Endothelial cell of umbilical vein (primary cell): ENCODE results near the gene C1QL2. TPM values are rescaled to one million over a fixed set of nuclear protein-coding genes. Genes with fewer than 3 reads are reported as not detected.

Source experiments
- BruUV-seq: library from RNA; stranded (reverse); fragments of 400-500 nt; replicated peaks from 2 replicates; lab custom pipeline; 2021; lab: Mats Ljungman, UMichigan
- CTCF ChIA-PET: fragments of 300-600, 350-600 bp; sonication (Branson Sonifier 250); formaldehyde crosslinking; loops from one replicate; lab custom pipeline; 2021; ENCODE audit warnings: antibody characterized with exemption, inconsistent platforms; lab: Charles Lee
- POLR2A ChIA-PET: fragments of 300-600, 350-600 bp; sonication (Branson Sonifier 250); formaldehyde crosslinking; loops from one replicate; lab custom pipeline; 2021; ENCODE audit warnings: antibody characterized with exemption, inconsistent platforms; lab: Charles Lee
- DNase-seq: peaks from one replicate; pipeline ENCODE4 v3.0.0-alpha.2; 2011; ENCODE audit warnings: low read depth, low spot score
- FAIRE-seq: peaks from 2 replicates; lab custom pipeline; 2011; peaks lifted over from hg19 to GRCh38; lab: Jason Lieb, UNC
- H2AFZ ChIP-seq: 2 replicates; pipeline ENCODE4 v1.6.0; 2012; ENCODE audit warnings: low read depth, low read length, control low read depth, inconsistent platforms
- H3K27ac ChIP-seq: 2 replicates; pipeline ENCODE4 v1.5.1; 2011; ENCODE audit warnings: low read depth, mild to moderate bottlenecking, control low read depth, low read length, moderate library complexity; ENCODE audit not compliant: insufficient read depth
- H3K27me3 ChIP-seq, 2 experiments: 2 replicates each; pipeline versions ENCODE4 v1.6.0 to v1.6.1; 2011; ENCODE audit warnings: low read length in 2 of 2, mixed read lengths in 1 of 2; ENCODE audit not compliant: control insufficient read depth in 2 of 2, insufficient read depth in 2 of 2
- H3K36me3 ChIP-seq, 2 experiments: 2 replicates in 1 of 2; 3 replicates in 1 of 2; pipeline ENCODE4 v1.5.1; 2011; ENCODE audit warnings: low read length in 2 of 2, mild to moderate bottlenecking in 1 of 2, moderate library complexity in 1 of 2; ENCODE audit not compliant: control insufficient read depth in 2 of 2, insufficient read depth in 2 of 2; ENCODE audit errors: extremely low read depth in 1 of 2
- H3K4me1 ChIP-seq: 3 replicates; pipeline ENCODE4 v1.5.1; 2011; ENCODE audit warnings: mild to moderate bottlenecking, low read length; ENCODE audit not compliant: control insufficient read depth, insufficient read depth; ENCODE audit errors: extremely low read depth
- H3K4me2 ChIP-seq: 2 replicates; pipeline ENCODE4 v1.6.1; 2011; ENCODE audit warnings: low read length, control low read depth, mixed read lengths; ENCODE audit not compliant: insufficient read depth
- H3K4me3 ChIP-seq, 3 experiments: fragments of 200-600 bp in 1 of 3; sonication (generic), shearing (Covaris generic) in 1 of 3; replicated peaks in 1 of 3; 2 replicates each; pipeline ENCODE4 v1.5.1; 2011 to 2016; ENCODE audit warnings: control low read depth in 3 of 3, low read length in 3 of 3, mild to moderate bottlenecking in 2 of 3, inconsistent platforms in 1 of 3, low read depth in 1 of 3, moderate library complexity in 1 of 3; ENCODE audit not compliant: insufficient read depth in 1 of 3
- H3K79me2 ChIP-seq: 2 replicates; pipeline ENCODE4 v1.6.0; 2012; ENCODE audit warnings: low read length, inconsistent platforms; ENCODE audit not compliant: control insufficient read depth, insufficient read depth
- H3K9ac ChIP-seq: replicated peaks from 2 replicates; pipeline ENCODE3; 2011; ENCODE audit warnings: low read length, control low read depth; ENCODE audit not compliant: insufficient read depth; ENCODE audit errors: extremely low read depth
- H3K9me1 ChIP-seq: replicated peaks from 3 replicates; pipeline ENCODE4 v1.6.0; 2011; ENCODE audit warnings: mild to moderate bottlenecking, low read length; ENCODE audit not compliant: control insufficient read depth, insufficient read depth; ENCODE audit errors: extremely low read depth
- H3K9me3 ChIP-seq: replicated peaks from 2 replicates; pipeline ENCODE4 v1.5.1; 2012; ENCODE audit warnings: low read length, inconsistent platforms; ENCODE audit not compliant: control insufficient read depth, insufficient read depth
- H4K20me1 ChIP-seq: replicated peaks from 2 replicates; pipeline ENCODE3; 2011; ENCODE audit warnings: mild to moderate bottlenecking, low read length; ENCODE audit not compliant: control insufficient read depth, insufficient read depth; ENCODE audit errors: extremely low read depth
- EZH2 ChIP-seq: IDR thresholded peaks from 2 replicates; pipeline ENCODE4 v1.6.1; 2012; ENCODE audit warnings: borderline replicate concordance, low read depth, mild to moderate bottlenecking, moderate library complexity, low read length, inconsistent platforms; ENCODE audit not compliant: severe bottlenecking
- MAX ChIP-seq: IDR thresholded peaks from 2 replicates; pipeline ENCODE4 v1.6.1; 2011; ENCODE audit not compliant: insufficient read depth, insufficient read length
- dilution Hi-C: fragments of 300-500 bp; cut with MboI; formaldehyde crosslinking; loops from one replicate; pipeline ENCODE4 v1.15.0; 2019; ENCODE audit warnings: low sequenced_read_pairs; ENCODE audit not compliant: extremely low pct_ligation_motif_present
- intact Hi-C: fragments of 100-400 bp; cut with micrococcal nuclease; formaldehyde crosslinking; loops from one replicate; pipeline ENCODE4 v1.10.0; 2022
- polyA plus RNA-seq, 4 experiments: library from polyadenylated mRNA; depleted of rRNA in 3 of 4; stranded (reverse) in 3 of 4; unstranded in 1 of 4; fragments of >200 nt; gene quantifications; 2 replicates each; pipeline versions ENCODE4 v1.2.1 to v1.2.3, GENCODE V29; 2011 to 2012; ENCODE audit warnings: missing spikeins in 1 of 4
- total RNA-seq: library from RNA; stranded (reverse); gene quantifications from 2 replicates; pipeline ENCODE4 v1.2.3, GENCODE V29; 2021

Gene C1QL2
- total and polyA plus RNA-seq, 2 donors (not counting 3 experiments of a cell fraction or from before 2014, with no cell fraction given), result not detected

DNA sequence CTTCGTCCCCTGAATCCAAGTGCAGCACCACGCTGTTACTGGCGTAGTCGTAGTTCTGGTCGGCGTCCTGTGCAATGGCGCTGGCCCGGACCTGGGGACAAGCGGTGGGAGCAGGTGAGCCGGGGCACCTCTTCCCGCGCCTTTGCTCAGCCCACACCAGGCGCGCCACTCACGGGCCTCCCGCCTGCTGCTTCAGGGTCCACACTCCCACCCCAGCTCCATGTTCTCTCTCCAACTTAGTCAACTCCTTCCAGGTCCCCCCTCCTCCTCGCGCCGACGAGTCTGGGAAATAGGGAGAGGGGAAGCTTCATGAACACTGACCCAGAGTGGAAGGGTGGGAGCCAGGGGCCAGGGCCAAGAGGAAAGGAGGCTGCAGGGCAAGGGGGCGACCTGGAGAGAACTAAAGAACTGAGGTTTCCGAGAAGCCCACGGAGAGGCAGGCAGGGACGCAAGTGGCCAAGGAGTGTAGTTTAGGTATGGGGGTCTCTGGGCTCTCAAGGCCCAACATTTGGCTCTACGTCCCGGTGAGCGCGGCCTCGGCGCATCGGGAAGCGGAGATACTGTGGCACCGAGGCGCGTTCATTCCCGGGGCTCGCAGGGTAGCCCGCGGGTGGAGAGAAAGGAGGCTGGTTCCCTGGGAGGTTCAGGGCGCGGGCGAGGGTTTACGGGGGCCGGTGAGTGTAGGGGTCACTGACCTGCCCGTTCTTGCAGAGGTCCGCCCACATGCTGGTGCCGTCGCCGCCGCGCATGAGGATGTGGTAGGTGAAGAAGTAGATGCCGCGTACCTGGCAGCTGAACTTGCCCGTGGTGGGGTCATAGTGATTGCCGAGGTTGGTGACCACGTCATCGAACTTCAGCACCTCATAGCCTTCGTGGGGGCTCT lies 1.4 kb downstream of the C1QL2 start:
- Histone ChIP-seq H3K4me2 (no peak overlapping the region), H3K9me3 (no peaks in the 10 kb centered on the region), H3K4me1 (no peaks in the 10 kb centered on the region), H3K27me3 (peaks cover 41 to 52% of the 10 kb centered on the region in 2 experiments), H3K9me1 (no peaks in the 10 kb centered on the region), H3K4me3 (no peak overlapping the region), H3K27ac (no peak overlapping the region), H4K20me1 (no peaks in the 10 kb centered on the region), H3K9ac (no peak overlapping the region), H2AFZ (no peak overlapping the region), H3K79me2 (no peaks in the 10 kb centered on the region), H3K36me3 (no peaks in the 10 kb centered on the region)
- intact Hi-C loops (no loop called here), dilution Hi-C loops (no loop called here)
- ChIA-PET POLR2A (no interaction called here), CTCF (no interaction called here)
- no peak for FAIRE-seq
- TF ChIP-seq MAX (no peak), EZH2 (peak; percentile 70)
- DNase-seq, result no peak
- BruUV-seq, result no TSS peak

GRCh38 chr2:119156105-119156890 lies 2.3 kb downstream of the C1QL2 start:
- Histone ChIP-seq H3K36me3 (no peaks in the 10 kb centered on the region), H3K9me1 (no peaks in the 10 kb centered on the region), H4K20me1 (no peaks in the 10 kb centered on the region), H3K27me3 (peaks cover 41 to 52% of the 10 kb centered on the region in 2 experiments), H3K4me2 (no peak overlapping the region), H3K4me1 (no peaks in the 10 kb centered on the region), H3K27ac (no peak overlapping the region), H3K79me2 (no peaks in the 10 kb centered on the region), H3K4me3 (no peak overlapping the region), H2AFZ (no peak overlapping the region), H3K9ac (no peak overlapping the region), H3K9me3 (no peaks in the 10 kb centered on the region)
- DNase-seq (no peak), FAIRE-seq (no peak)
- intact Hi-C loops (no loop called here), dilution Hi-C loops (no loop called here)
- POLR2A ChIA-PET, result no interaction called here
- CTCF ChIA-PET, result no interaction called here
- TF ChIP-seq EZH2, result peak; percentile 10
- no peak for TF ChIP-seq MAX
- BruUV-seq, result no TSS peak
